Left lobe of liver (tissue), 2 donors: ENCODE data around the gene GCK. TPM values are rescaled to one million over a fixed set of nuclear protein-coding genes. Genes with fewer than 3 reads are reported as not detected.

Experiments
- ATAC-seq: fragments of 200-7000 bp; cut with Tn5 transposase; one replicate; pipeline ENCODE4 v1.9.1; 2020; ENCODE audit warnings: mild to moderate bottlenecking, moderate library complexity
- DNase-seq: peaks from one replicate; pipeline ENCODE4 v3.0.0-alpha.2; 2020; ENCODE audit warnings: low spot score
- total RNA-seq: library from RNA; stranded (reverse); gene quantifications from one replicate; pipeline ENCODE4 v1.2.1, GENCODE V29; 2021
- donor health status: DM: no; HTN: no; CAD: no; lungs with moderate emphysema.
- donor health status: DM: no; HTN: yes; CAD: no.

Gene GCK
- total RNA-seq, 1 donor from 2014 or later, result 1.7 TPM

DNA sequence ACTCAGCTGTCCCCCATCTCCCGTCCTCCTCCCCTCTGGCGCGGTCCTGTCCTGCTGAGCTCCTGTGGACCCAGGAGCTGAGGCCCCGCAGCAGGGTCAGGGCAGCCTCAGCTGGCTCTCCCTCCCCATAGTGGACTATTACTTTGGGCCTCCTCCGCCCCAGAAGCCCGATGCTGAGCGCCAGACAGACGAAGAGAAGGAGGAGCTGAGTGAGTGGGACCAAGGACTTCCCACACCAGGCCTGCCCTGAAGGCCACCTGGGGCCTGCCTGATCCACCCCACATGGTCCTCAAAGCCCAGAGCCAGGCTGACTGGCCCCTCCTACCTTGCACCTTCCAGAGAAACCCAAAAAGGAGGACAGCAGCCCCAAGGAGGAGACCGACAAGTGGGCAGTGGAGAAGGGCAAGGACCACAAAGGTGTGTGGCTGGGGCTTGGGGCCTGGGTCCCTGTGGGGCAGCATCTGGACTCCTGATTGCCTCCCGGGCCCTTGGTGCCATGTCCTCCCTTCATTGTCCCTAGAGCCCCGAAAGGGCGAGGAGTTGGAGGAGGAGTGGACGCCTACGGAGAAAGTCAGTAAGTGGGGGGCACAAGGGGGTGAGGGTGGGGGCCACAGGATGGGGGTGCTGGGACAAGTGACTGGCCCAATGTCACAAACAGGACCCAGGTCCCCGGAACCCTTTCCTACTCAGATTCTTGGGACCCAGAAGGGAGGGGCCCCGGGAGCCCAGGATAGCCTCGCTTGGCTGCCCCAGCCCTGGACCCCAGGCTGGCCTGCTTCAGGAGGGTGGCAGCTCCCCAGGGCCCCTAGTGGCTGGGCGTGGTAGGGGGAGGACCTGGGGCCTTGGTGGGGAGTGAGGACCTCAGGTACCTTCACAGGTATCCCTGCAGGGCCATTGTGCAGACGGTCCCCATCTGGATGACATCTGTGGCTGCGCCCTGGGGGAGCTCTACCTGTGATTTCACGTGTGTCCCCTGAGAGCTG is 80.2 kb downstream of the GCK start:
- DNase-seq (no peak), ATAC-seq (no peak)

DNA sequence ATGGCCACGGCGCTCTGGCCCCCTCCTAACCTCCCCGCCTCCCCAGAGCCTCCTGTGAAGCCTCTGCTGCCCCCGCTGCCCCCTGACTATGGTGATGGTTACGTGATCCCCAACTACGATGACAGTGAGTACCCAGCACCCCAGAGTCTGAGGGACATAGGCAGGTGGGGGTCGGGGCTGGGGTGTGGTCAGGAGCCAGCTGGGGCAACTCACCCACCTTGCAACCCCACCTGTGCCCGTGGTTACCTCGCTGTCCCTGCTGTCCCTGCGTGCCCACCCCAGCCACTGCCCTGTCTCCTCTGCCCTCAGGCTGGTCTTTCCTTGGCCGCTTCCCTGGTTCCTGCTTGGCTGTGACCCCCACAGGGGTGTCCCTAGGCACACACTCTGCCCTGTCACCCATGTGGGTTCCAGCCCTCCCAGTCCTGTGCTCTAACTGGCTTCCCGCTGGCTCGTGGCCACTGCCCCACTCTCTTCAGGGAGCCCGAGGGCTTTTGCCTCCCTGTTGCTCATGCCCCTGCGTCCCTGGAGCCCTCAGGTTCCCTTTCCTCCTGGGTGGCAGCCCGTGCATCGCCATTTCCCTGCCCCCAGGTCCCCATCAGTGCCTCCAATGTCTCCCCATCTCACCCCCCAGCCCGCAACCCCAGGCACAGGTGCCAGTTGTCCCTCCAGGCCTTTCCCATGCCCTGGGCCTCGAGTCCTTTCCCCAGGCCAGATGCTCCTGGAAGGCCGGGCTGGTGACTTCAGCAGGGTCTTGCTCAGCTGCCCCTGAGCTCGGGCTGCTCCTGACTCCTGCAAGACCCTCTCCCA is 81.1 kb downstream of the GCK start:
- ATAC-seq, result no peak
- no peak for DNase-seq

DNA sequence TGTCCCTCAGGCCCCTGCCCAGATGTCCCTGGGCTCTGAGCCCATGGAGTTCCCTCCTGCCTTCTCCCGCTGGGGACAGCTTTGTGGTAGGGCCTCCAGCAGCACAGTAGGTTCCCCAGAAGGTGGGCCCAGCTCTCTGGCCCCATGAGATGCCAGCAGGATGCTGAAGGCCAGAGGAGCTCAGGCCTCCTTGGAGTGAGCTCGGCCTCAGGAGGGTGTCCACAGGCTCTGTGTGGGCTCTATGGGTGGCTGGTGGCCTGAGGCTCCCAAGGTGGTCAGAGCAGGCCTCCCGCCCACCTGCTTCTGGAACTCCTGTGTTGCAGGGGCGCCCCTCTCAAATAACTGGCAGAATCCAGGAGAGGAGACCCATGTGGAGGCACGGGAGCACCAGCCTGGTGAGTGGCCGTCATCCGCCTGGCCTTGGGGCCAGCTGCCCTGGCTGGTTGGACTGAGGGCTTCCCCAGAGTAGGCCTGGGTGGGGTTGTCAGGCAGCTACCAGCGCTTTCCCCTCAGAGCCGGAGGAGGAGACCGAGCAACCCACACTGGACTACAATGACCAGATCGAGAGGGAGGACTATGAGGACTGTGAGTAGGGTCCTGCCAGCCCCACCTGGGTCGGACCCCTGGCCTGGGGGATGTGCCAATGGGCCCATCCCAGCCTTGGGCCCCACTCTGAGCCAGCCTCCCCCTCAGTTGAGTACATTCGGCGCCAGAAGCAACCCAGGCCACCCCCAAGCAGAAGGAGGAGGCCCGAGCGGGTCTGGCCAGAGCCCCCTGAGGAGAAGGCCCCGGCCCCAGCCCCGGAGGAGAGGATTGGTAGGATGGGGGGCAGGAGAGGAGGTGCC is 81.9 kb downstream of the GCK start:
- DNase-seq (no peak), ATAC-seq (no peak)

DNA sequence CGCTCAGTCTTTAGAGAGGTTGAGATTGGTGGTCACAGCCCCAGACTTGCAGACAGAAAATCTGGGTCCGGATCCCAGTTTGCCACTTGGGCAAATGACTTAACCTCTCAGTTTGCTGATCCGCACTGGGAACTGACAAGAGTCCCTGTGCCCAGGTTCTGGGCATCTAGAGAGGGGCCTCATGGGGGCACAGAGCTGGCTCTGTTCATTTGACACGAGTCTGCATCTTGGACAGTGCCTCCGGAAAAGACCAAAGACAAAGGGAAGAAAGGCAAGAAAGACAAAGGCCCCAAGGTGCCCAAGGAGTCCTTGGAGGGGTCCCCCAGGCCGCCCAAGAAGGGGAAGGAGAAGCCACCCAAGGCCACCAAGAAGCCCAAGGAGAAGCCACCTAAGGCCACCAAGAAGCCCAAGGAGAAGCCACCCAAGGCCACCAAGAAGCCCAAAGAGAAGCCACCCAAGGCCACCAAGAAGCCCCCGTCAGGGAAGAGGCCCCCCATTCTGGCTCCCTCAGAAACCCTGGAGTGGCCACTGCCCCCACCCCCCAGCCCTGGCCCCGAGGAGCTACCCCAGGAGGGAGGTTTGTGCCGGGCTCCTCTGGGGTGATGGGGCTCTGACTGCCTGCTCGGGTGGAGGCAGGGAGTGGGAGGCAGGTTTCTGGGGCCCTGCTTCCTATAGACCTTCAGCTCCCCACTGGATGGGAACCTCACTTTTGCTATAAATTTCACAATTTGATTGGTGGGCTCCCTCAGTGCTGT is 82.8 kb downstream of the GCK start:
- DNase-seq, result no peak
- ATAC-seq, result no peak

DNA sequence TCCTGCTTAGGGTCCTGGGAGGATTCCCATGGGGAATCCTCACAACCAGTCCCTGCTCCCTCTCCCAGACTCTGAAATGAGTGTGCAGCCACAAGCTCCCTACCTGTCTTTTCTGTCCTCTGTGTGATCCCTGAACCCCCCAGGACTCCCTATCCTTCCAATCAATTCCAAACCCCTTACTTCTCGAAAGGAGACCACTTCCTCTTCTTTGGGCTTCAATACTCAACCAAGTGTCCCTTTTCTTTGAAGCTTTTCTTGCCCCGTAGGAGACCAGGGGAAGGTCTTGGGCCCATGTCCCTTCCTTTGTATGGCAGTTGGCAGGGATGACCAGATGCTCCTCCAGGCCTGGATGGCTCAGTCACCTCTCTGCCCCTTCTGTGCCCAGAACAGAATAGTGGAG is 83.4 kb downstream of the GCK start:
- no peak for DNase-seq
- ATAC-seq, result no peak

DNA sequence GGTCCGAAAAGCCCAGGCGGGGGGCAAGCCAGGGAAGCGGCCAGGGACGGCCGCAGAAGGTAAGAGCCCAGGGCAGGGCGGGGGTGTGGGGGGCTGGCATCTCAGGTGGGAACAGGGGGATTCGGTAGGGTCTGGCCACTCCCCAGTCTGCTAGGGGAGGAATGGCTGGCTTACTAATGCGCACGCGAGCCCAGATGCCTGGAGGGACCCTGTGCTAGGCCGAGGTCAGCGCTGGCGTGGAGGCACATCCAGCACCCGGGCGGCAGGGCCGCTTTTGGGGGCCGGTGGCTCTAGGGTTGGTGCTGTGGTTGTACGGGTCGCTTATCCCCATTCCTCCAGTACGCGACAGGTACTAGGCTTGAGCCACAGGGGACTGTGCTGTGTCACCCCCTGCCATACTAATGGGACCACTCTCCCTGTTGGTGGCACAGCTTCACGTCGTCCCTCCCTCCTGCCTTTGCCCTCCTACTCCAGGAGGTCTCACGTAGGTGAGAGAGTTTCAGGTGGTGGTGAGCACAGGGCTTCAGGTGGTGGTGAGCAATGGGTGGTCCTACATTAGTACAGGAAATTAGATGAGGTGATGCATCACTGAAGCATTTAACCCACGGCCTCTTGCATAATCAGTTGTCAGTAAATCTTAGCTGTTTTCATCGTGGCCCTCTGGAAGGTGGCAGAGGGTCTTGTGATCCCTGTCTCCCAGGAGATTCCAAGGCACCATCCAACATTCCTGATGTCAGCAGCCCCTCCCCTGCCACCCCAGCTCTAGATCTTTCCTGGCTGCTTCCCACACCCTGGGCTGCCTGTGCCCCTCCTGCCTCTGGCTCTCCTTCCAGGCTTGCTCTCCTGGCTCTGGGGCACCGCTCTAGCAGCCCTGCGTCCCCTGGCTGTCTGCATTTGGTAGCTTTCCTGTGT is 84.1 kb downstream of the GCK start:
- ATAC-seq (peak; percentile 6), DNase-seq (no peak)

DNA sequence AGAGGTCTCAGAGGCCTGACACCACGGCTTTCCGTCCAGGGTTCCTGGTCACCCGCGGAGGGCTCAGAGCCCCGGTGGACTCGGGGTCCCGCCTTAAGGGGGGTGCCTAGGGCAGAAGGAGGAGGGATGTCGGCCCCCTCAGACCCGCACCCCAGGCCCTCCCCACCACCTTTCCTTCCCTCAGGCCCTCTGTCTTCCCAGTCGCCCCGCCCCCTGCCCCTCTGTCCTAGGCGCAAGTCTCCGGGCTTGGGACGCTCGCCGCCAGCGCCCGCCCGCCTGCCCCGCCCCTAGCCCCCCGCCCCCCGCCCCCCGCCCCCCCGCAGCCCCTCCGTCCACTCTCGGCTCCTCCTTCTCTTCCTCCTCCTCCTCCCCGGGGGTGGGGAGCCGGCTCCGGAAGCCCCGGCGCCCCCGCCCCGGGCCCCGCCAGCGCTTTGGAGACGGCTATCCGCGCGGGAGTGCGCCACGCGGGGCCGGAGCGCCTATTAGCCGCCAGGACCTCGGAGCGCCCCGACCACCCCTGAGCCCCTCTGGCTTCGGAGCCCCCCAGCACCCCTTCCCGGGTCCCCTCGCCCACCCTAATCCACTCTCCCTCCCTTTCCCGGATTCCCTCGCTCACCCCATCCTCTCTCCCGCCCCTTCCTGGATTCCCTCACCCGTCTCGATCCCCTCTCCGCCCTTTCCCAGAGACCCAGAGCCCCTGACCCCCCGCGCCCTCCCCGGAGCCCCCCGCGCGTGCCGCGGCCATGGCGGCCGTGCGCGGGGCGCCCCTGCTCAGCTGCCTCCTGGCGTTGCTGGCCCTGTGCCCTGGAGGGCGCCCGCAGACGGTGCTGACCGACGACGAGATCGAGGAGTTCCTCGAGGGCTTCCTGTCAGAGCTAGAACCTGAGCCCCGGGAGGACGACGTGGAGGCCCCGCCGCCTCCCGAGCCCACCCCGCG is 85.0 kb downstream of the GCK start, which contains the start of gene AEBP1:
AEBP1 (plus strand) TSS at position 423 of the 937 bp plus-strand sequence; CDS start at position 744, 321 bp downstream.
- DNase-seq (no peak), ATAC-seq (peak; percentile 21)

DNA sequence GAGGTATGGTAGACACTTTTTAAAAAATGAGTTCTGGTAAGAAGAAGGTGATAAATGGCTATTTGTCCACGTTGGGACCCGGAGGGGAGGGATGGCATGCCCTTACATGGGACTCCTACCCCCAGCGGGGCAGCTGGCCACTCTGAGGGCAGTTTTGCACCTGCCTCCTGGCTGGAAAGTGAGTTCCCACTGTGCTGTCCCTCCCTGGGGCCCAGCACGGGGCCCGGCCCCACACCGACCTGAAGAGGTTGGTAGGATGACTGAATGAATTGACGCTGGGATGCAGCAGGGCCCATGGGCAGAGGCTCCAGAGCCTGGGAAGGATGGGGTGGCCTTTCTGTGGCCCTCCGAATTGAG is 85.7 kb downstream of the GCK start:
- no peak for DNase-seq

DNA sequence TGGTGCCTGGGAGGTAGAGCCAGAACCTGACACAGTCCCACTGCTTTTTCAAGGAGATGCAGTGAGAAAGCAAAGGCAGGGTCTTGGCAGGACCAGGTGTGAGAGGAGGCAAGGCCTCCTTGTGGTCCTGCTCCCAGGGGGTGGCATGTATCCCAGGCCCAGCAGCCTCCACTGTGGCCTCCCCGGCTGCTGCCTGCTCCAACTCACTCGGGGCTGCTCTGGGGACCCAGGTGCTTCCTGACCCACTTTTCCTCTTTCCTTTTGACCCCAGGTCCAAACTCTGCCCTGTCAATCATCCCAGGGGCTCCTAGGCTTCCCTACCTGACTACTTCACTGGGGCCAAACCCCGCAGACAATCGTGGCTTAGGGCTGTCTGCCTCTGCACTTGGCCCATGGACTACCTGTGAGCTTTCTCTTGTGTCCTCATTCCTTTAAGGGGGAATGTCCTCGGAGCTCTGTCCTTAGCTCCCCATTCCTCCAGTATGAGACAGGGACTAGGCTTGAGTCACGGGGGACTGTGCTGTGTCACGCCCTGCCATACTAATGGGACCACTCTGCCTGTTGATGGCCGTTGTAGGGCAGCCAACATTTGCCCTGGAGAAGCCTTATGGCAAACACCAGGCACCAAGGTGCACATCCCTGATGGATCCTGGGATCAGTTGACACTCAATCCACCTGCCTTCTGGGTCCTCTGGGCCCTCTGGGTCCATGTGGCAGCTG is 86.2 kb downstream of the GCK start:
- ATAC-seq, result no peak
- no peak for DNase-seq

More for the DNA sequence above, 85.7 kb downstream of the GCK start:
- no peak for ATAC-seq

DNA sequence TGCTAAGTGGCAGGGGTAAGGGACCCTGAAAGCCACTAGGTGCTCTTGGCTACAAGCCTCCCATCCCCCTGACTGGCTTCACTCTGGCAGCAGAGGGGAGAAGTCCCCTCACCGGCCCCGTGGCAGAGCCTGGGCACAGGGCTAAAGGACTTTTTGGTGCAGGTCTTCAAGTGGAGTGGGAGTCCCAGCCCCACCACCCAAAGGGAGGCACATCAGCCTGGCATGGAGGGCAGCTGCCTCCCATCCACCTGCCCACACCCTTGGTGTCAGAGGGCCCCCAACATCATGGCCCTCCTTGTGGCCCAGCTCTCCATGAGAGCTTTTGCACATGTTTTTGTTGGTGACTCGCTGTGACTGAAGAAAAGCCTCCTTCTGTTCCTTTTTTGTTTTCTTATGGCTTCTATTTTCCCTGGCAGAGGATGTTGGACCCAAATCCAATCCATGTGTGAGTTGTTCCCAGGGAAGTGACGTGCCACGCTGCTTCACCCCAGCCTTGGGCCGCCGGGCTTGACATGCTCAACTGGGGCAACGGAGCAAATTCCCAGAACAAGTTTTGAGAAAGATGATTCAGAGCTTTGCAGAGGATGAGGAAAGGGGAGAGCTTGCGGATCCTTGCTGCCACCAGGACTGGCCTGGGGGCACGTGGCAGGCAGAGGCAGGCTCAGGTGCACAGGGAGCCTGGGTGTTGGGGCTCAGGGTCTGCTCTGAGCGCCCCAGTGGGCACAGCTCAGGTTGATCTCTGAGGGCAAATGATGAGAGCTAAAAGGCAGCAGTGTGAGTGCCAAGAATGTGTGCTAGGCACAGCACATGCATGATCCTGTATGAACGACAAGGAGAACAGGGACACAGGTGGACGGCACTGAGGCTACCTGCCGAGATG is 87.0 kb downstream of the GCK start:
- ATAC-seq (no peak), DNase-seq (no peak)

DNA sequence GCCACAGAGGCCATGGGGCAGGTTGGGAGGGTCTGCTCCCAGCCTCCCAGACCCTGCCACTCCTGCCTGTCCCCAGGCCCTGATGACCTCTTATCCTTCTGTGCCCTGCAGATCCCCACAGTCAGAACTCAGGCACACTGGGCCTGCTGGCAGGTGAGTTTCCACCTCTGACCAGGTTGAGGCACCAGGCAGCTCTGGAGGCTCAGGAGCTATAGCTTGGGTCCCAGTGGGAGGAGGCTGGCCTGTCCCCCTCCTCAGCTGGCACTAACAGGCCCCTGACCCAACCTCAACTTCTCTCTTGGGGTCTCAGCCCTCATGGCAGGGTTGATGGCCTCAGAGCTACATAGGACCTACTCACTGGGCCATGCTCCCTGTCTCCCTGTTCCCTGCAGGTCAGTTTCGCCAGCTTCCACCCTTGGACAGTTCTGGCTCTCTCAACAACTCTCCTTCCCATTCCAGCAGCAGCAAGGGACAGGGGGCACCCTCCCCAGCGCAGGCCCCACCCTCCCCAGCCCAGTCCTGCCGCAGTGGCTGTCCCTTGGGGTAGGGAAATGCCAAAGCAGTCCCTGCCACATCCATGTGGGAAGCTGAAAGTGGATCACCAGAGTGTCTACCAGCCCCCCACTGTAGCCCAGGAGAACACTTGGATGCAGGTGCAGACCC is 87.8 kb downstream of the GCK start:
- ATAC-seq, result no peak
- no peak for DNase-seq

DNA sequence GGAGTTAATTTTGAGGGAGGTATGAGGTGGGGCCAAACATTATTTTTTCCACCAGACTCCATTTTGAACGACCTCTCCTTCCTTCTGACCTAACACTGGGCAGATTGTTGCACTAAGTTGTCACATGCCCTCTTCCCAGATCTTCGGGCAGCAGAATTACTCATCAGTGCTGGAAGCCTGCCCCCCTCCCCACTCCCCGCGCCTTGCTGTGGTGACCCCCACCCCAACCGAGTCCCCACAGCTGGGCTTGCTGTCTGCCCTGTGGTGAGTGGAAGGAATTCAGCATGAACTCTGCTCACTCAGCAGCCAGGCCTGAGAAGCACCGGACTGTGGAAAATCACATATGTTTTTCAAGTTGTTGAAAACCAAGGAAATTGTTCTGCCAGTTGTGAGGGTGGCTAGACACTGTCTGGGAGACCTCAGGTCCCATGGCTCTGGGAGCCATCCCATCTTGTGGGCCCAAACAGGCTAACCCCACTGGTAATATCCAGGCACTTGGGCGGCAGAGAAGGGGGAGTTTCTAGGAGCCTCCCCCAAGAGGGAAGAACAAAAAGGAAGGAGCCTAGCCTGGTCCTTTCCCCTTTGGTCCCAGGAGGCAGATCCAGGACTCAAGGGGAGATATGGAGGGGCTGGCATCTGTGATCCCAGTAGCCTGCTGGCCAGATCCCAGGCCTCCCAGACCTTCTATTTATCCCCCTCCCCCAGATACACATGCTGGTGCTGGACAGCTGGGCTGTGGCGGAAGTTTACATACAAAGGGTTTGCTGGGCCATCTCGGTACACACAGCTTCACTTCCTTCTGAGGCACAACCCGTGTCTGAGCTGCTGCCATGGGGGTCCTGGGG is 88.6 kb downstream of the GCK start:
- ATAC-seq (no peak), DNase-seq (no peak)

DNA sequence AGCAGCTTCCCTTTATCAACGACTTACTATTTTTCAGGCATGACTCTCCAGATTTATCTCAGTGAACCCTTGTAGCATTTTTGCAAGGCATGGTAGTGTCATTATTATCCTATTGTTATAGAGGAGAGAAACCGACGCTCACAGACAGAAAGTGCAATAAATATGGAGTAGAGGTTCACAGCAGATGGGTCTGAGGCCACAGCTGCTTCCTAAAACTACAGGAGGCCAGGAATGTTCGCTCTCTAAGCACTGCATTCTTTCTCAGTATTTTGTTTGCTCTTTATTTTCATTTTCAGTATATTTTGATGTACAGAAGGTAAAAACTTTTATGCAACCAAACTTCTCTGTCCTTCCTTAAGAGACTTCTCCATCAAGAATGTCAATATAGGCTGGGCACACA is 89.6 kb downstream of the GCK start:
- ATAC-seq (no peak), DNase-seq (no peak)

DNA sequence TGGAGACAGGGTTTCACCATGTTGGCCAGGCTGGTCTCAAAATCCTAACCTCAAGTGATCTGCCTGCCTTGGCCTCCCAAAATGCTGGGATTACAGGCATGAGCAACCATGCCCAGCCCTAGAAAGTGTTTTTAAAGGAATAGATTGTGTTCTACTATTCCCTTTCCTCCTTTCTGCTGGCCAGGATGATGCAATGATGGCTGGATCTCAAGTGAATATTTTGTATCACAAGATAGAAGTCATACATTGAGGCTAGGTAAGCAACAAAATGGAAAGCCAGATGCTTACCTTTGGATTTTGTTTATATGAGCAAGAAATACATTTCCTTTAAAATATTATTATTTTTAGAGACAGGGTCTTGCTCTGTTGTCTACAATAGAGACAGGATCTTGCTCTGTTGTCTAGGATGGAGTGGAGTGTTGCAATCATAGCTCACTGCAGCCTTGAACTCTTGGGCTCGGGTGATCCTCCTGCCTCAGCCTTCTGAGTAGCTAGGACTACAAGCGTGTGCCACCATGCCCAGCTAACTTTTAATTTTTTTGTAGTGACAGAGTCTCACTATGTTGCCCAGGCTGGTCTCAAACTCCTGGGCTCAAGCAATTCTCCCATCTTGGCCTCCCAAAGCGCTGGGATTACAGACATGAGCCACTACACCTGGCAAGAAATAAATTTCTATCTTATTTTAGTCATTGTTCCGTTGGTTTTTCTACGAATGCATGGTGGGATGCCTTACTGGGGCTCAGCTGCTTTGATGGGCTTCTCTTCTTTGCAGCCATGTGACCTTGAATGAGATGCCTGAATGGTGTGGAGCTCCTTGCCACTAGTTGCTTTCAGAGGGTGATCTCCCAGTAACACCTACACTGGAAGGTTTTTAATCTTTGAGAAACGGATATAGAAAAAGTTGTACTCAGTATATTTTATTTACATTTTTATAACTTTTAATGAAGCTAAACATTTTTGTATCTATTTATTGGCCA is 90.9 kb downstream of the GCK start:
- ATAC-seq, result no peak

More for the DNA sequence above, 90.9 kb downstream of the GCK start:
- no peak for DNase-seq
